WTC11 (cell line): ENCODE data around the gene TUBGCP6. TPM values are rescaled to one million over a fixed set of nuclear protein-coding genes. Genes with fewer than 3 reads are reported as not detected.

Source experiments
- ATAC-seq: fragments of 200-7000 bp; cut with Tn5 transposase; 2 replicates; pipeline ENCODE4 v1.10.0; 2021; ENCODE audit warnings: mild to moderate bottlenecking, moderate library complexity
- CTCF ChIA-PET: fragments of 300-600 bp; sonication (Branson Sonifier 250); formaldehyde crosslinking; loops from one replicate; lab custom pipeline; 2021; ENCODE audit warnings: antibody characterized with exemption; lab: Charles Lee
- POLR2A ChIA-PET: fragments of 350-600 bp; sonication (Branson Sonifier 250); formaldehyde crosslinking; loops from one replicate; lab custom pipeline; 2021; ENCODE audit warnings: antibody characterized with exemption; lab: Charles Lee
- DNase-seq: peaks from one replicate; pipeline ENCODE4 v3.0.0; 2021; ENCODE audit warnings: low spot score
- H3K27ac Mint-ChIP-seq: 2 replicates; pipeline ENCODE4 v1.8.0; 2021; ENCODE audit warnings: mixed read lengths
- H3K27me3 Mint-ChIP-seq: 2 replicates; pipeline ENCODE4 v1.8.0; 2021; ENCODE audit warnings: low read depth, mild to moderate bottlenecking, moderate library complexity, mixed read lengths
- H3K36me3 Mint-ChIP-seq: 2 replicates; pipeline ENCODE4 v1.8.0; 2021; ENCODE audit warnings: mixed read lengths
- H3K4me1 Mint-ChIP-seq: 2 replicates; pipeline ENCODE4 v1.8.0; 2022; ENCODE audit warnings: mixed read lengths
- H3K4me3 Mint-ChIP-seq: 2 replicates; pipeline ENCODE4 v1.8.0; 2021; ENCODE audit warnings: mild to moderate bottlenecking, moderate library complexity, mixed read lengths
- H3K9me3 Mint-ChIP-seq: 2 replicates; pipeline ENCODE4 v1.8.0; 2021; ENCODE audit warnings: mixed read lengths
- CREM ChIP-seq: sonication (generic); formaldehyde crosslinking; IDR thresholded peaks from 2 replicates; pipeline ENCODE4 v1.8.1; 2022; ENCODE audit warnings: mild to moderate bottlenecking, missing genetic modification reagents, moderate library complexity
- GABPB1 ChIP-seq: sonication (generic); formaldehyde crosslinking; IDR thresholded peaks from 2 replicates; pipeline ENCODE4 v1.8.1; 2023; ENCODE audit warnings: mild to moderate bottlenecking, missing genetic modification reagents
- JAZF1 ChIP-seq: fragments of 250-450 bp; sonication (Bioruptor Pico); IDR thresholded peaks from 2 replicates; pipeline ENCODE4 v1.9.0; 2021; ENCODE audit warnings: moderate library complexity, mild to moderate bottlenecking, inconsistent platforms
- NFYB ChIP-seq: sonication (generic); formaldehyde crosslinking; conservative IDR thresholded peaks from 2 replicates; pipeline ENCODE4 v1.8.0; 2022; ENCODE audit warnings: low read depth, missing genetic modification reagents
- NR1H2 ChIP-seq: sonication (generic); formaldehyde crosslinking; IDR thresholded peaks from 2 replicates; pipeline ENCODE4 v1.9.0; 2021; ENCODE audit warnings: mild to moderate bottlenecking, moderate library complexity, missing genetic modification reagents
- OVOL2 ChIP-seq: fragments of 250-450 bp; sonication (Bioruptor Pico); IDR thresholded peaks from 2 replicates; pipeline ENCODE4 v1.9.0; 2021; ENCODE audit warnings: mild to moderate bottlenecking, borderline replicate concordance
- SMAD3 ChIP-seq: sonication (generic); formaldehyde crosslinking; IDR thresholded peaks from 2 replicates; pipeline ENCODE4 v1.8.0; 2022; ENCODE audit warnings: missing genetic modification reagents, mild to moderate bottlenecking, borderline replicate concordance
- SOX15 ChIP-seq: fragments of 250-450 bp; sonication (Bioruptor Pico); IDR thresholded peaks from 2 replicates; pipeline ENCODE4 v1.9.0; 2021; ENCODE audit warnings: mild to moderate bottlenecking
- SP1 ChIP-seq: sonication (generic); formaldehyde crosslinking; conservative IDR thresholded peaks from 2 replicates; pipeline ENCODE4 v1.8.1; 2022; ENCODE audit warnings: missing genetic modification reagents
- TCF7 ChIP-seq: sonication (generic); formaldehyde crosslinking; IDR thresholded peaks from 2 replicates; pipeline ENCODE4 v1.8.0; 2022; ENCODE audit warnings: mild to moderate bottlenecking, low read depth, missing genetic modification reagents, moderate library complexity
- ZNF121 ChIP-seq: sonication (generic); formaldehyde crosslinking; IDR thresholded peaks from 2 replicates; pipeline ENCODE4 v1.8.0; 2023; ENCODE audit warnings: missing genetic modification reagents
- ZNF138 ChIP-seq: sonication (generic); formaldehyde crosslinking; conservative IDR thresholded peaks from 2 replicates; pipeline ENCODE4 v1.8.1; 2022; ENCODE audit warnings: mild to moderate bottlenecking, moderate library complexity, missing genetic modification reagents
- ZNF416 ChIP-seq: fragments of 250-450 bp; sonication (Bioruptor Pico); IDR thresholded peaks from 2 replicates; pipeline ENCODE4 v1.9.0; 2021; ENCODE audit warnings: mild to moderate bottlenecking, inconsistent platforms
- total RNA-seq: library from RNA; stranded (reverse); gene quantifications from 3 replicates; pipeline ENCODE4 v1.2.3, GENCODE V29; 2021
- TF ChIP-seq, protein P1 (sequence below): fragments of 250-450 bp; sonication (Bioruptor Pico); IDR thresholded peaks from 2 replicates; pipeline ENCODE4 v1.9.0; 2021; ENCODE audit warnings: mild to moderate bottlenecking
- TF ChIP-seq, protein P2 (sequence below): sonication (generic); formaldehyde crosslinking; IDR thresholded peaks from 2 replicates; pipeline ENCODE4 v1.8.1; 2023; ENCODE audit warnings: mild to moderate bottlenecking, moderate library complexity, missing genetic modification reagents
- TF ChIP-seq, protein P3 (sequence below): fragments of 250-450 bp; sonication (Bioruptor Pico); IDR thresholded peaks from 2 replicates; pipeline ENCODE4 v1.8.0; 2021; ENCODE audit warnings: mild to moderate bottlenecking
- TF ChIP-seq, protein P4 (sequence below): sonication (generic); formaldehyde crosslinking; IDR thresholded peaks from 2 replicates; pipeline ENCODE4 v1.8.0; 2022; ENCODE audit warnings: mild to moderate bottlenecking, missing genetic modification reagents
- TF ChIP-seq, protein P5 (sequence below): fragments of 250-450 bp; sonication (Bioruptor Pico); IDR thresholded peaks from 2 replicates; pipeline ENCODE4 v2.1.2; 2022; ENCODE audit warnings: mild to moderate bottlenecking, moderate library complexity
- TF ChIP-seq, protein P6 (sequence below): sonication (generic); formaldehyde crosslinking; IDR thresholded peaks from 2 replicates; pipeline ENCODE4 v1.8.1; 2022; ENCODE audit warnings: low read depth, mild to moderate bottlenecking, moderate library complexity, missing genetic modification reagents, borderline replicate concordance

Gene TUBGCP6
- total RNA-seq, 1 experiment from 2014 or later = 45.4 TPM

DNA sequence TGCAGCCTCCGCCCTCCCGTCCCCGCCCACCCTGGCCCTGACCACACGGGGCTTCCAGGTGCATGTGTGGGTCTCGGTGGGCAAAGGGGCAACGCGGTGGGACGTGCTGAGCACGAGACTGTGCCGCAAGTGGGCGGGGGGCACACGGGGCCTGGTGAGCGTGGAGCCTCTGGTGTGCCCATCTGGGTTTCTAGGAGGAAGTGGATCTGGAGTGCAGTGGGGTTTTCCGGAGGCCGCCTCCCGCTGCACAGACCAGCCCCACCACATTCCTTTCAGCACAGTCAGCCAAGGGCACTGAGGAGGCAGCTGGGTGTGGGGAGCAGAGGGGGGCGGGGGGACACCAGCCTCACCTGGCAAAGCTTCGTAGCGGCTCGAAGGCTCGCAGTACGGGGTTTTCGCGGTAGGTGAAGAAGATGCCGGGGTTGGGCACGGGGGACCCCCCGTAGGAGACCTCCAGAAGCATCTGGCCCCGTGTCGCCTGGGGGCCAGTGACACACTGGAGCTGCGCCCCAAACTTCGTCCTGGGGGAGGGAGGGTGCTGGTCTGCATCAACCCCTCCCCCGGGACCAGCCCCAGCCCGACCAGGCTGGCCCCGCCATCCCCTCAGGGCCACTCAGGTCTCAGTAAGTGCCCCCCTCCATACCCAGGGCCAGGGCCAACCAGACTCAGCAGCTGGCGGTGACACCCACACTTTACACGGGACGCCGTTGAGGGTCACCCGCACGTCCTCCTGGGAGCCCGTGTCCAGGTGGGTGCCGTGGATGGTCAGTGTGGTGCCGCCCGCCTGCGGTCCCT, 37.7 kb upstream of the TUBGCP6 start (continued):
- TF ChIP-seq, protein P1, sequence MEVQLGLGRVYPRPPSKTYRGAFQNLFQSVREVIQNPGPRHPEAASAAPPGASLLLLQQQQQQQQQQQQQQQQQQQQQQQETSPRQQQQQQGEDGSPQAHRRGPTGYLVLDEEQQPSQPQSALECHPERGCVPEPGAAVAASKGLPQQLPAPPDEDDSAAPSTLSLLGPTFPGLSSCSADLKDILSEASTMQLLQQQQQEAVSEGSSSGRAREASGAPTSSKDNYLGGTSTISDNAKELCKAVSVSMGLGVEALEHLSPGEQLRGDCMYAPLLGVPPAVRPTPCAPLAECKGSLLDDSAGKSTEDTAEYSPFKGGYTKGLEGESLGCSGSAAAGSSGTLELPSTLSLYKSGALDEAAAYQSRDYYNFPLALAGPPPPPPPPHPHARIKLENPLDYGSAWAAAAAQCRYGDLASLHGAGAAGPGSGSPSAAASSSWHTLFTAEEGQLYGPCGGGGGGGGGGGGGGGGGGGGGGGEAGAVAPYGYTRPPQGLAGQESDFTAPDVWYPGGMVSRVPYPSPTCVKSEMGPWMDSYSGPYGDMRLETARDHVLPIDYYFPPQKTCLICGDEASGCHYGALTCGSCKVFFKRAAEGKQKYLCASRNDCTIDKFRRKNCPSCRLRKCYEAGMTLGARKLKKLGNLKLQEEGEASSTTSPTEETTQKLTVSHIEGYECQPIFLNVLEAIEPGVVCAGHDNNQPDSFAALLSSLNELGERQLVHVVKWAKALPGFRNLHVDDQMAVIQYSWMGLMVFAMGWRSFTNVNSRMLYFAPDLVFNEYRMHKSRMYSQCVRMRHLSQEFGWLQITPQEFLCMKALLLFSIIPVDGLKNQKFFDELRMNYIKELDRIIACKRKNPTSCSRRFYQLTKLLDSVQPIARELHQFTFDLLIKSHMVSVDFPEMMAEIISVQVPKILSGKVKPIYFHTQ (CRISPR knock-in tag) = no peak
- TF ChIP-seq JAZF1 (CRISPR knock-in tag) (no peak), NFYB (no peak), CREM (CRISPR knock-in tag) (no peak), GABPB1 (CRISPR knock-in tag) (no peak), NR1H2 (CRISPR knock-in tag) (no peak), SOX15 (CRISPR knock-in tag) (no peak), SMAD3 (CRISPR knock-in tag) (no peak), OVOL2 (CRISPR knock-in tag) (no peak), SP1 (CRISPR knock-in tag) (no peak), TCF7 (CRISPR knock-in tag) (no peak), ZNF416 (CRISPR knock-in tag) (no peak), ZNF121 (CRISPR knock-in tag) (no peak)
- TF ChIP-seq, protein P2, sequence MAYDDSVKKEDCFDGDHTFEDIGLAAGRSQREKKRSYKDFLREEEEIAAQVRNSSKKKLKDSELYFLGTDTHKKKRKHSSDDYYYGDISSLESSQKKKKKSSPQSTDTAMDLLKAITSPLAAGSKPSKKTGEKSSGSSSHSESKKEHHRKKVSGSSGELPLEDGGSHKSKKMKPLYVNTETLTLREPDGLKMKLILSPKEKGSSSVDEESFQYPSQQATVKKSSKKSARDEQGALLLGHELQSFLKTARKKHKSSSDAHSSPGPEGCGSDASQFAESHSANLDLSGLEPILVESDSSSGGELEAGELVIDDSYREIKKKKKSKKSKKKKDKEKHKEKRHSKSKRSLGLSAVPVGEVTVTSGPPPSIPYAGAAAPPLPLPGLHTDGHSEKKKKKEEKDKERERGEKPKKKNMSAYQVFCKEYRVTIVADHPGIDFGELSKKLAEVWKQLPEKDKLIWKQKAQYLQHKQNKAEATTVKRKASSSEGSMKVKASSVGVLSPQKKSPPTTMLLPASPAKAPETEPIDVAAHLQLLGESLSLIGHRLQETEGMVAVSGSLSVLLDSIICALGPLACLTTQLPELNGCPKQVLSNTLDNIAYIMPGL (CRISPR knock-in tag) = no peak
- TF ChIP-seq, protein P3, sequence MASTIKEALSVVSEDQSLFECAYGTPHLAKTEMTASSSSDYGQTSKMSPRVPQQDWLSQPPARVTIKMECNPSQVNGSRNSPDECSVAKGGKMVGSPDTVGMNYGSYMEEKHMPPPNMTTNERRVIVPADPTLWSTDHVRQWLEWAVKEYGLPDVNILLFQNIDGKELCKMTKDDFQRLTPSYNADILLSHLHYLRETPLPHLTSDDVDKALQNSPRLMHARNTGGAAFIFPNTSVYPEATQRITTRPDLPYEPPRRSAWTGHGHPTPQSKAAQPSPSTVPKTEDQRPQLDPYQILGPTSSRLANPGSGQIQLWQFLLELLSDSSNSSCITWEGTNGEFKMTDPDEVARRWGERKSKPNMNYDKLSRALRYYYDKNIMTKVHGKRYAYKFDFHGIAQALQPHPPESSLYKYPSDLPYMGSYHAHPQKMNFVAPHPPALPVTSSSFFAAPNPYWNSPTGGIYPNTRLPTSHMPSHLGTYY (CRISPR knock-in tag) = no peak
- TF ChIP-seq, protein P4, sequence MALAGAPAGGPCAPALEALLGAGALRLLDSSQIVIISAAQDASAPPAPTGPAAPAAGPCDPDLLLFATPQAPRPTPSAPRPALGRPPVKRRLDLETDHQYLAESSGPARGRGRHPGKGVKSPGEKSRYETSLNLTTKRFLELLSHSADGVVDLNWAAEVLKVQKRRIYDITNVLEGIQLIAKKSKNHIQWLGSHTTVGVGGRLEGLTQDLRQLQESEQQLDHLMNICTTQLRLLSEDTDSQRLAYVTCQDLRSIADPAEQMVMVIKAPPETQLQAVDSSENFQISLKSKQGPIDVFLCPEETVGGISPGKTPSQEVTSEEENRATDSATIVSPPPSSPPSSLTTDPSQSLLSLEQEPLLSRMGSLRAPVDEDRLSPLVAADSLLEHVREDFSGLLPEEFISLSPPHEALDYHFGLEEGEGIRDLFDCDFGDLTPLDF (CRISPR knock-in tag) = no peak
- TF ChIP-seq, protein P5, sequence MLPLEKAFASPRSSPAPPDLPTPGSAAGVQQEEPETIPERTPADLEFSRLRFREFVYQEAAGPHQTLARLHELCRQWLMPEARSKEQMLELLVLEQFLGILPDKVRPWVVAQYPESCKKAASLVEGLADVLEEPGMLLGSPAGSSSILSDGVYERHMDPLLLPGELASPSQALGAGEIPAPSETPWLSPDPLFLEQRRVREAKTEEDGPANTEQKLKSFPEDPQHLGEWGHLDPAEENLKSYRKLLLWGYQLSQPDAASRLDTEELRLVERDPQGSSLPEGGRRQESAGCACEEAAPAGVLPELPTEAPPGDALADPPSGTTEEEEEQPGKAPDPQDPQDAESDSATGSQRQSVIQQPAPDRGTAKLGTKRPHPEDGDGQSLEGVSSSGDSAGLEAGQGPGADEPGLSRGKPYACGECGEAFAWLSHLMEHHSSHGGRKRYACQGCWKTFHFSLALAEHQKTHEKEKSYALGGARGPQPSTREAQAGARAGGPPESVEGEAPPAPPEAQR (CRISPR knock-in tag) = no peak

DNA sequence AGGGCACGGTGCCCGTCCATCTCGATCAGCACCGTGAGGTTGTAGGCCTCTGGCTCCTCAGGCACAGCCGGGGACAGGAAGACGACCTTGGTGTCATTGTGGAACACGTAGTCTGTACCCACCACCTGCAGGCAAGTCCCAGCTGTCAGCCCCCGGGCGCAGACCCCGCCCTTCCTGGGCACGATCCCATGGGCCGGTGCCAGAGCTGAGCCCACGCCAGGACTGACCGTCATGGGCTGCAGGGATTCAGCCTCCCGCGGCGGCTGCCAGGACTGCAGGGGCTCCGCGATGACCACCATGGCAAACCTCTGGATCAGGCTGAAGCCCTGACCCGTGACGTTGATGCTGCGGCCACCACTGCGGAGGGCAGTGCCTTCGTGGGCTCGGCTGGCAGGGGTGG, 37.1 kb upstream of the TUBGCP6 start:
- POLR2A ChIA-PET = no interaction called here

More for the DNA sequence above, 37.1 kb upstream of the TUBGCP6 start:
- TF ChIP-seq ZNF138 (CRISPR knock-in tag) = no peak
- TF ChIP-seq, protein P6, sequence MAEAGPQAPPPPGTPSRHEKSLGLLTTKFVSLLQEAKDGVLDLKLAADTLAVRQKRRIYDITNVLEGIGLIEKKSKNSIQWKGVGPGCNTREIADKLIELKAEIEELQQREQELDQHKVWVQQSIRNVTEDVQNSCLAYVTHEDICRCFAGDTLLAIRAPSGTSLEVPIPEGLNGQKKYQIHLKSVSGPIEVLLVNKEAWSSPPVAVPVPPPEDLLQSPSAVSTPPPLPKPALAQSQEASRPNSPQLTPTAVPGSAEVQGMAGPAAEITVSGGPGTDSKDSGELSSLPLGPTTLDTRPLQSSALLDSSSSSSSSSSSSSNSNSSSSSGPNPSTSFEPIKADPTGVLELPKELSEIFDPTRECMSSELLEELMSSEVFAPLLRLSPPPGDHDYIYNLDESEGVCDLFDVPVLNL (CRISPR knock-in tag) = no peak
- CTCF ChIA-PET = no interaction called here
- ATAC-seq (no peak), DNase-seq (no peak)
- Mint-ChIP-seq H3K9me3 (no peaks in the 10 kb centered on the region), H3K4me1 (no peaks in the 10 kb centered on the region), H3K27ac (no peak overlapping the region), H3K36me3 (peaks cover 33% of the 10 kb centered on the region), H3K27me3 (no peaks in the 10 kb centered on the region), H3K4me3 (no peak overlapping the region)
